Measurements from ENCODE around the gene ZAR1L. TPM values are rescaled to one million over a fixed set of nuclear protein-coding genes. Genes with fewer than 3 reads are reported as not detected.

The ZAR1L gene
- total RNA-seq, 4 donors from 2014 or later, result not detected

DNA sequence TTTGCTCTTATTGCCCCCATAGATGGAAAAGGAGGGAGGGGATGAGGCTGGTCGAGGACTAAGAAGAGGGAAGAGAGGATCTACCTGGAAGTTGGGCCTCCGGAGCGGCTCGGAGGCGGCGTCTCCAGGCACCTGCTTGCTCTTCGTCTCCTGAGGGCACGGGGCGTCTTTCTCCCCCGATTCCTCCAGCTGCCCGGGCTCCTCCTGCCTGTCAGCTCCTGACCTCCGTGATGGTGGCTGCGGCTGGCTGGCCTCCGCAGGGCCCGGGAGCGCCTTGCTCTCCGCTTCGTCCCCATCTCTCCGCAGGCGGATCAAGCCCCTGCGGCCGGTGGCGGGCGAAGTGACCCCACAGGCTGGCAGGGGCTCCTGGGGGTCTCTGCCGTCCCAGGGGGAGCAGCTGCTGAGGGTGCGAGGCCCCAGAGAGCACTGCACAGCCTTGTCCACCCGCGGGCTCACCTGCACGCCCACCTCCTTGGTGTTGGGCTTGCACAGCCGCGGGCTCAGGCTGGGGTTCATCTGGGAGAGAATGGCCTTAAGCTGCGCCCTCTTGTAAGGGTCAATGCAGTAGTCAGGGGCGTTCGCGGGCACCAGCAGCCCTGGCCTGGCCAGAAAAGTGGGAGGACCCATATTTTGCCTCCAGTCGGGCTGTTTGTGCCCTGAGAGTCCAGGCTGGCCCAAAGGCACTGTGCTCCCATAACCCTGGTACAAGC, 3.8 kb downstream of the ZAR1L start:
- Histone ChIP-seq H3K9me3 (no peaks in the 10 kb centered on the region), H3K4me1 (peaks cover 19% of the 10 kb centered on the region), H3K4me3 (no peak overlapping the region), H3K36me3 (no peaks in the 10 kb centered on the region), H3K27ac (no peak overlapping the region), H3K27me3 (no peaks in the 10 kb centered on the region)
- TF ChIP-seq EP300 (IDR thresholded peaks at IDR 0.05), result no peak
- no peak for DNase-seq (ENCODE audit: low spot score in 2 of 2)
- WGBS, result 90% methylated on average over 27 of the region's 36 CpGs

DNA sequence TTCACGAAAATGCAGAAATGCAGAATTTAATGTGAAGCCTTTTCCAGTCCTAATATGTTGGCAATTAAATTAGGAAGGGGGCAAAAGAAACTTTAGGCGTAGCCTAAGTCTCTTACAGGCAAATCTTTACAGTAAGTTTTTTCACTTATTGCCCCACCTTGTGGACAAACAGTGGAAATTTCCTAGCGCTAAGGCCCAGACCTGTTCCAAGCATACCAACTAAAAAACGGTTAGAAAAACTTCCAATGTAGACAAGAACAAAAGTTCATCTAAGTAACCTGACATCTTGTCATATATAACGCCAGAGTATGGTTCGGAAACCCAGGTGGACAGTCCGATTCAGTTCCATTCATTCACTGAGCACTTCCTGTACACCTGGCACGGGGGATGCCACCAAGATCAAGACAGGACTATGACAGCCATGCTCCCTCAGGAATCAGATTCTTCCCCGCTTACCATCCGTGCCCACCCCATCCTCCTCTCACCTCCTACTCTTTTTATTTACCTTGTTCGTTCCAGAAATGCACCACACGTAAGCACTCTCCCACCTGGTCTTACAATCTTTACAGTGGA, 4.9 kb downstream of the ZAR1L start:
- no peaks in the 10 kb centered on the region for H3K9me3 ChIP-seq
- no peak overlapping the region for H3K27ac ChIP-seq
- no peak for DNase-seq (ENCODE audit: low spot score in 2 of 2)
- no peaks in the 10 kb centered on the region for H3K36me3 ChIP-seq
- no peaks in the 10 kb centered on the region for H3K27me3 ChIP-seq
- TF ChIP-seq CTCF (IDR thresholded peaks at IDR 0.05), result peak; percentile 29 to 57
- TF ChIP-seq EP300 (IDR thresholded peaks at IDR 0.05), result no peak
- peaks cover 14% of the 10 kb centered on the region for H3K4me1 ChIP-seq
- peak overlapping the region; percentile 26 for H3K4me3 ChIP-seq
- 46% methylated on average over 12 of the region's 12 CpGs for WGBS

- no peaks in the 10 kb centered on the region for H3K9me3 ChIP-seq
- no peaks in the 10 kb centered on the region for H3K36me3 ChIP-seq
- no peak for TF ChIP-seq EP300 (IDR thresholded peaks at IDR 0.05)
- no peak for TF ChIP-seq POLR2A (IDR thresholded peaks at IDR 0.05)
- TF ChIP-seq POLR2AphosphoS5 (IDR thresholded peaks at IDR 0.05), result no peak
- no peak for TF ChIP-seq CTCF (IDR thresholded peaks at IDR 0.05)
- peak overlapping the region; percentile 26 for H3K4me3 ChIP-seq
- H3K27me3 ChIP-seq, result no peaks in the 10 kb centered on the region
- no peak overlapping the region for H3K27ac ChIP-seq
- DNase-seq (ENCODE audit: low spot score in 2 of 2), result no peak
- H3K4me1 ChIP-seq, result peaks cover 8% of the 10 kb centered on the region
- WGBS, result 44% methylated on average over 10 of the region's 10 CpGs
Measured at GRCh38 chr13:32309312-32310133, 5.6 kb downstream of the ZAR1L start.

GRCh38 chr13:32305646-32306045, 9.5 kb downstream of the ZAR1L start:
- Histone ChIP-seq H3K9me3 (no peaks in the 10 kb centered on the region), H3K4me1 (peaks cover 7% of the 10 kb centered on the region), H3K36me3 (no peaks in the 10 kb centered on the region), H3K4me3 (no peak overlapping the region), H3K27me3 (no peaks in the 10 kb centered on the region), H3K27ac (no peak overlapping the region)
- TF ChIP-seq CTCF (IDR thresholded peaks at IDR 0.05), result no peak
- no peak for TF ChIP-seq POLR2A (IDR thresholded peaks at IDR 0.05)
- TF ChIP-seq POLR2AphosphoS5 (IDR thresholded peaks at IDR 0.05), result no peak
- no peak for TF ChIP-seq EP300 (IDR thresholded peaks at IDR 0.05)
- no peak for DNase-seq (ENCODE audit: low spot score in 2 of 2)

DNA sequence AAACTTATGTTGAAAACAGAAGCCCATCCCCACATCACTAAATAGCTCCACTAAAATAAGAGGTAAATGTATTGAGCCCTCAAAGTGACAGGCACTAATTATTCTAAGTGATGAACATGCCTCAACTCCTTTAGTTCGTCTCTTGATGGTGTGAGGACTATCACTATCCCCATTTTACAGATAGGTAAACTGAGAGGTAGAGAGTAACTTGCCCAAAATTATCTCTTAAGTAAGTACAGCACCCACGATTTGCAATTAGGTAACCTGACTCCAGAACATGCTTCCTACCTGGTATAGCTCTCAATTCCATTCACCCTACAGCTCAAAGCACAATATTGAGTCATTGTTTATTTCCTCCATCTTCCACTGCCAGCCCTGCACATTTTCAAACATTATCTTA, 12.7 kb downstream of the ZAR1L start:
- TF ChIP-seq EP300 (IDR thresholded peaks at IDR 0.05), result no peak
- no peak for TF ChIP-seq CTCF (IDR thresholded peaks at IDR 0.05)
- TF ChIP-seq POLR2AphosphoS5 (IDR thresholded peaks at IDR 0.05), result no peak
- TF ChIP-seq POLR2A (IDR thresholded peaks at IDR 0.05), result no peak
- DNase-seq (ENCODE audit: low spot score in 2 of 2), result no peak
- WGBS, result 85% methylated on average over 2 of the region's 2 CpGs

More for the DNA sequence above, 12.7 kb downstream of the ZAR1L start:
- H3K9me3 ChIP-seq, result no peaks in the 10 kb centered on the region
- H3K27me3 ChIP-seq, result no peaks in the 10 kb centered on the region
- H3K4me1 ChIP-seq, result no peaks in the 10 kb centered on the region
- no peak overlapping the region for H3K27ac ChIP-seq
- no peaks in the 10 kb centered on the region for H3K36me3 ChIP-seq
- H3K4me3 ChIP-seq, result no peak overlapping the region
